Astrocyte (in vitro differentiated cells and primary cell): ENCODE measurements around the gene C3. TPM values are rescaled to one million over a fixed set of nuclear protein-coding genes. Genes with fewer than 3 reads are reported as not detected.

Source experiments
- DNase-seq: peaks from one replicate; pipeline ENCODE4 v3.0.0-alpha.2; 2010; ENCODE audit warnings: low read depth
- FAIRE-seq: peaks from 2 replicates; lab custom pipeline; 2011; peaks lifted over from hg19 to GRCh38; lab: Jason Lieb, UNC
- H2AFZ ChIP-seq: 2 replicates; pipeline ENCODE4 v1.6.0; 2012; ENCODE audit warnings: low read depth, low read length, inconsistent platforms
- H3K27ac ChIP-seq: 2 replicates; pipeline ENCODE4 v1.5.1; 2011; ENCODE audit warnings: low read depth, low read length, inconsistent platforms
- H3K27me3 ChIP-seq: 2 replicates; pipeline ENCODE4 v1.6.0; 2011; ENCODE audit warnings: low read length, inconsistent platforms; ENCODE audit not compliant: insufficient read depth
- H3K36me3 ChIP-seq: 2 replicates; pipeline ENCODE4 v1.5.1; 2011; ENCODE audit warnings: low read length, inconsistent platforms; ENCODE audit not compliant: insufficient read depth
- H3K4me1 ChIP-seq: 2 replicates; pipeline ENCODE4 v1.5.1; 2011; ENCODE audit warnings: low read length, inconsistent platforms; ENCODE audit not compliant: insufficient read depth
- H3K4me2 ChIP-seq: 2 replicates; pipeline ENCODE4 v1.6.0; 2012; ENCODE audit warnings: low read length, inconsistent platforms
- H3K4me3 ChIP-seq: 2 replicates; pipeline ENCODE4 v1.5.1; 2011; ENCODE audit warnings: low read depth, mild to moderate bottlenecking, low read length, inconsistent platforms; ENCODE audit not compliant: insufficient read depth
- H3K79me2 ChIP-seq: 2 replicates; pipeline ENCODE4 v1.6.0; 2012; ENCODE audit warnings: mild to moderate bottlenecking, low read length, inconsistent platforms; ENCODE audit not compliant: insufficient read depth
- H3K9ac ChIP-seq: 2 replicates; pipeline ENCODE4 v1.6.0; 2012; ENCODE audit warnings: mild to moderate bottlenecking, low read length, inconsistent platforms
- H3K9me3 ChIP-seq: 2 replicates; pipeline ENCODE4 v1.5.1; 2012; ENCODE audit warnings: low read depth, mild to moderate bottlenecking, low read length, inconsistent platforms; ENCODE audit not compliant: insufficient read depth
- H4K20me1 ChIP-seq: 2 replicates; pipeline ENCODE4 v1.6.0; 2012; ENCODE audit warnings: low read length, inconsistent platforms; ENCODE audit not compliant: insufficient read depth
- H3K27ac Mint-ChIP-seq: one replicate; pipeline ENCODE4 v1.8.0; 2021; ENCODE audit warnings: mild to moderate bottlenecking, mixed read lengths; ENCODE audit not compliant: unreplicated experiment
- H3K27me3 Mint-ChIP-seq: one replicate; pipeline ENCODE4 v1.8.0; 2021; ENCODE audit warnings: low read depth, mixed read lengths; ENCODE audit not compliant: unreplicated experiment
- H3K36me3 Mint-ChIP-seq: one replicate; pipeline ENCODE4 v1.8.0; 2021; ENCODE audit warnings: low read depth, mixed read lengths; ENCODE audit not compliant: unreplicated experiment
- H3K4me1 Mint-ChIP-seq: one replicate; pipeline ENCODE4 v1.8.0; 2021; ENCODE audit warnings: low read depth, mixed read lengths; ENCODE audit not compliant: unreplicated experiment
- H3K4me3 Mint-ChIP-seq: one replicate; pipeline ENCODE4 v1.8.0; 2021; ENCODE audit warnings: mild to moderate bottlenecking, moderate library complexity, mixed read lengths; ENCODE audit not compliant: unreplicated experiment
- H3K9me3 Mint-ChIP-seq: one replicate; pipeline ENCODE4 v1.8.0; 2021; ENCODE audit warnings: mild to moderate bottlenecking, mixed read lengths; ENCODE audit not compliant: unreplicated experiment
- CTCF ChIP-seq: IDR thresholded peaks from 2 replicates; pipeline ENCODE4 v1.5.1; 2011; ENCODE audit warnings: low read depth, mild to moderate bottlenecking, inconsistent platforms, low read length, moderate library complexity; ENCODE audit not compliant: insufficient read depth
- EZH2 ChIP-seq: IDR thresholded peaks from 2 replicates; pipeline ENCODE4 v1.6.1; 2012; ENCODE audit warnings: mild to moderate bottlenecking, low read length, inconsistent platforms; ENCODE audit not compliant: insufficient read depth
- total RNA-seq: library from RNA; stranded (reverse); gene quantifications from 2 replicates; pipeline ENCODE4 v1.2.1, GENCODE V29; 2021

The C3 gene
- total RNA-seq, 1 donor from 2014 or later: 2.4 TPM

GRCh38 chr19:6714749-6715555, 5.5 kb downstream of the C3 start:
- Mint-ChIP-seq H3K4me1 (no peaks in the 10 kb centered on the region), H3K27me3 (peaks cover 22% of the 10 kb centered on the region), H3K27ac (no peak overlapping the region), H3K4me3 (no peak overlapping the region), H3K36me3 (peaks cover 2% of the 10 kb centered on the region), H3K9me3 (peaks cover 18% of the 10 kb centered on the region)
- no peak for FAIRE-seq
- H4K20me1 ChIP-seq: no peaks in the 10 kb centered on the region
- no peaks in the 10 kb centered on the region for H3K4me1 ChIP-seq
- no peak for DNase-seq
- peaks cover 4% of the 10 kb centered on the region for H3K27me3 ChIP-seq
- no peaks in the 10 kb centered on the region for H3K36me3 ChIP-seq
- H3K9ac ChIP-seq: no peak overlapping the region
- no peak overlapping the region for H2AFZ ChIP-seq
- H3K4me3 ChIP-seq: no peak overlapping the region
- H3K9me3 ChIP-seq: peaks cover 4% of the 10 kb centered on the region
- H3K4me2 ChIP-seq: no peak overlapping the region
- H3K27ac ChIP-seq: no peak overlapping the region
- no peaks in the 10 kb centered on the region for H3K79me2 ChIP-seq
- TF ChIP-seq EZH2 (no peak), CTCF (no peak)

DNA sequence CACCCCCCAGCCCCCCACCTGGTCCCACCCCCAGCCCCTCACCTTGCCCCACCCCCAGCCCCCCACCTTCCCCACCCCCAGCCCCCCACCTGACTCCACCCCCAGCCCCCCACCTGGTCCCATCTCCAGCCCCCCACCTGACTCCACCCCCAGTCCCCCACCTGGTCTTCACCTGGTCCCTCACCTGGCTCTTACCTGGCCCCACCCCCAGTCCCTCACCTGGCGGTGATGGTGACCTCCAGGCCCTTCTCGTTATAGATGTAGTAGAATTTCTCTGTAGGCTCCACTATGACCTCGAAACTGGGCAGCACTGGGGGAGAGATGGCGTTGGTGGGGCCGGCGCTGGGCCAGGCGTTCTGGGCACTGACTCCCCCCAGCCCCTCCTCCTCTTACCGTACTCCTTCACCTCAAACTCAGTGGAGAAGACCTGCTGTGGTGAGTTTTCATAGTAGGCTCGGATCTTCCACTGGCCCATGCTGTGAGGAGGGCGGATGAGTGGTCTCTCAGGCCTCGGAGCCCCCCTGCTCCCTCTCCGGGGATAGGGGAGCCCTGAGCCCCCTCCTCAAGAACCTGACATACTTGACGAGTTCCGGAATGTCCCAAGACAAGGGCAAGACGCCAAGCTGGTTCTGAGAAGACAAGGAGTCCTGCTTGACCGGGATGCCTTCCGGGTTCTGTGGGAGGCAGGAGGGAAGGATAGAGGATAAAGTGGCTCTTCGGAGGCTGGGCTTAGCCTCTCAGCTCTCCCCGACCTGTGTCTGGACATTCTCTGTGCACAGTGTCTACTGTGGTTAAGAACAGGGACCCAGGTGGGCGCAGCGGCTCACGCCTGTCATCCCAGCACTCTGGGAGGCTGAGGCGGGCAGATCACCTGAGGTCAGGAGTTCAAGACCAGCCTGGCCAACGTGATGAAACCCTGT, 6.4 kb downstream of the C3 start:
- Histone ChIP-seq H3K4me2 (no peak overlapping the region), H3K27me3 (peaks cover 6% of the 10 kb centered on the region), H4K20me1 (no peaks in the 10 kb centered on the region), H3K79me2 (no peaks in the 10 kb centered on the region), H3K4me3 (no peak overlapping the region), H3K4me1 (no peaks in the 10 kb centered on the region), H3K27ac (no peak overlapping the region), H3K9me3 (peaks cover 4% of the 10 kb centered on the region), H2AFZ (no peak overlapping the region), H3K9ac (no peak overlapping the region), H3K36me3 (no peaks in the 10 kb centered on the region)
- no peaks in the 10 kb centered on the region for H3K4me1 Mint-ChIP-seq
- no peak overlapping the region for H3K27ac Mint-ChIP-seq
- DNase-seq: no peak
- TF ChIP-seq CTCF (no peak), EZH2 (no peak)
- peaks cover 19% of the 10 kb centered on the region for H3K27me3 Mint-ChIP-seq
- H3K36me3 Mint-ChIP-seq: peaks cover 2% of the 10 kb centered on the region
- peaks cover 17% of the 10 kb centered on the region for H3K9me3 Mint-ChIP-seq
- H3K4me3 Mint-ChIP-seq: no peak overlapping the region
- no peak for FAIRE-seq
